Medulla oblongata (tissue), 1 donor: Measurements from ENCODE around the gene SLC15A4.
A peak's percentile ranks its signal among the peaks of the same experiment; 100 is the strongest.
"Not testable (repeated sequence)": the region's sequence is repeated elsewhere in the genome, so short reads cannot be mapped to it uniquely, and the experiment has no call there.

Experiments used
- DNase-seq: peaks from one replicate; pipeline ENCODE4 v3.0.0-alpha.2; 2015; ENCODE audit errors: extremely low spot score

The SLC15A4 gene

GRCh38 chr12:128844031-128844635, 20.4 kb upstream of the SLC15A4 start:
- no peak for DNase-seq

DNA sequence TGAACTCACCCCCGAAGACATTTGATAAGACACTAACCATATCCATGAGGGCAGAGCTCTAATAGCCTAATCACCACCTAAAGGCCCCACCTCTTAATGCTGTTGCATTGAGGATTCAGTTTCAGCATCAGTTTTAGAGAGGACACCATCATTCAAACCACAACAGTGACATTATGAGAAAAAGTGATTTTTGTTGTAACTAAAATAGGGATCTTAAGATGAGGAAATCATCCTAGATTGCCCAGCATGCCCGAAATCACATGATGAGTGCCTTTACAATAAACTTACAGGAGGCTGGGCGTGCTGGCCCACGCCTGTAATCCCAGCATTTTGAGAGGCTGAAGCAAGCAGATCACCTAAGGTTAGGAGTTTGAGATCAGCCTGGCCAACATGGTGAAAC, 19.8 kb upstream of the SLC15A4 start:
- no peak for DNase-seq

- DNase-seq: no peak
Measured at GRCh38 chr12:128842579-128842978, 18.8 kb upstream of the SLC15A4 start.

- DNase-seq: peak; percentile 81
Measured at GRCh38 chr12:128840862-128841468, 17.2 kb upstream of the SLC15A4 start.

DNA sequence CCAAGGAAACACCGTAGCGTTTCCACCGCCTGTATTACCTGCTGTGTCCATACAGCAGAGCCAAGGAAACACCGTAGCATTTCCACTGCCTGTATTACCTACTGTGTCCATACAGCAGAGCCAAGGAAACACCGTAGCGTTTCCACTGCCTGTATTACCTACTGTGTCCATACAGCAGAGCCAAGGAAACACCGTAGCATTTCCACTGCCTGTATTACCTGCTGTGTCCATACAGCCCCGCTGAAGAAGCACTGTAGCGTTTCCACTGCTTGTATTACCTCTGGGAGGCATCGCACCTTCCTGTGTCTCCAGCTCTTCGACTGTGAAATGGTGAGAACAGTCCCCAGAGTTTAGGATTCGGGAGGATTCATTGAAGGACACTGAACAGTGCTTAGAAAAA, 16.1 kb upstream of the SLC15A4 start:
- not testable (repeated sequence) for DNase-seq

GRCh38 chr12:128833418-128833817, 9.7 kb upstream of the SLC15A4 start:
- no peak for DNase-seq

GRCh38 chr12:128830505-128830893, 6.7 kb upstream of the SLC15A4 start:
- peak; percentile 25 for DNase-seq

DNA sequence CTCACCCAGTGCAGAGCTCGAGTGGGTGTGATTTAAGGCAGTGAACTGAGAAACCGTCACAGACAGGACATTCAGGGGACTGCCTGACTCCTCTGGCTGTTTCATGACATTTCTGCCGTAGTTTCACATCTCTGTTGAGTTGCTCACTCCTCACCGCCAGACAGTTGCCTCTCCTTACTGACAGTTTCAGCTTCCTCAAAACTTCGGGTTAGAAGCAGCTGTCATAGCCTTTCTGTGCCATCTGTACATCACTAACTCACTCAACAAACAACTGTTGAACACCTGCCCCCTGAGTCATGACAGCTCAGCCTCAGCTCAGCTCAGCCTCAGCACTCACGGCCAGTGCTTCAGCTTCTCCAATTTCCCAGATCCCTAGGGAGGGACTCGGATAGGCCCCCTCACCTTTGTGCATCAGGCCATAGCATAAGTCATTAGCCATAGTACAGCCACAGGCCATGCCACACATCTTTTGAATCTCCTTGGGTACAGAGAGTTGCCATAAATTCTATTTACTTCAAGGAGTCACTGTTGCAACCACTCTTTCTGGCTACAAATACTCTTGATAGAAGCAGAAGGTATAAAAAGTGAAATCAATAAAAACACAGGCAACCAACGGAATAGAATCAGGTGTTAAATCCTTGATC, 6.2 kb upstream of the SLC15A4 start:
- DNase-seq: peak; percentile 75

DNA sequence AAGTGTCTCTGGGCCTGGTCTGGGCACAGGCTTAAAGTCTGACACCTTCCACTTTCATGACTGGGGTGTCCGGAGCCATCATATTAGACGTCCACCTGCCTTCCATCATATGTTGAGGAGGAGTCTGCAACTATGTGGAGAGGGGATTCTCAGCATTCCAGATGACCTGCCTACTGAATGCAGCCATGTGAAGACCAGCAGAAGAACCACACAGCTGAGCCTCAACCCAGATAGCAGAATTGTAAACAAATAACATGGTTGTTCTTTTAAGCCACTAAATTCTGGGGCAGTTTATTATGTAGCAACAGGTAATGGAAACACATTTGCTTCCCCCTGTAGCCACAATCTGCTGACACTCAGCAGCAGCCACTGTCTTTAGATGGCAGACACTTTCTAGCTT, 4.0 kb upstream of the SLC15A4 start:
- no peak for DNase-seq

DNA sequence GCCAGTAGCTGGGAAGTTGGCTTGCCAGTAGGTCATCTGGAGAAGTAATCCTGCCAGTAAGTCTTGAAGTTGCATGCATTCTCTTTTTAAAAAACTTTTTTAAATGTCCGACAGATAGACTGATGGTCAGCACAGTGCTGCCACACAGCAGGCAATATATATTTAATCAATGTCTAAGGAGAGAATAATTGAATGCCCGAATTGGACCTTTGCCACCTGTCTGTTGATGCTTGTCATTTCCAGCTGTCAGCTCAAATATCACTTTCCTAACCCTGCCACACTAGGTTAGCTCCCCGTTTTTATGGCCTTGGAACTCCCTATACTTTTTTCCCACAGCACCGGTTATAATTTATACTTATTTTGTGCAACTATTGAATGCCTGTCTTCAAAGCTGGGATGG, 2.1 kb upstream of the SLC15A4 start:
- no peak for DNase-seq

DNA sequence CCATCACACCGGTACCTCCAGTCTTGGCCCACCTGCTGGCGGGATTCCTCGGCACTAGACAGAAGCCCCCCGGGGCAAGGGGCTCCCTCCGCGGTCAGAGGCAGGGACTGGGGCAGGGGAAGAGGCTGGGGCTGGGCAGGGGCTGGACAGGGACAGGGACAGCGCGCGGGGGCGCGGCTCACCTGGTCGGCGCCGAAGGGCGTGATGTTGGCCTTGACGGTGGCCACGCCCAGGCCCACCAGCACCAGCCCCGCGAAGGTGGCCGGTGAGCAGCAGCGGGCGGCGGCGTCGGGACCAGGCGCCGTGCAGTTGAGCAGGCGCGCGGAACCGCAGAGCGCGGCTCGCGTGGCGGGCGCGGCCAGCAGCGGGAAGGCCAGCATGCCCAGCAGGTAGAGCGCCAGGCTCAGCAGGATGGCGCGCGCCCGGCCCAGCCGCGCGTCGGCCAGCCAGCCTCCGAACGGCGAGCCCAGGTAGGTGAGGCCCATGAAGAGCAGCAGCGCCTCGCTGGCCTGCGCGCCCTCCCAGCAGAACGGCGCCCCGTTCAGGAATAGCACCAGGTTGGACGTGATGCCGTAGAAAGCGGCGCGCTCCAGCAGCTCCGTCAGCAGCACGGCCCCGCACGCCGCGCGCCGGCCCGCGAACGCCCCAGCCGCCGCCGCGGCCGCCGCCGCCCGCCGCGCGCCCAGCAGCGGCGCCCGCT, 392 bp downstream of the SLC15A4 start:
- no peak for DNase-seq

DNA sequence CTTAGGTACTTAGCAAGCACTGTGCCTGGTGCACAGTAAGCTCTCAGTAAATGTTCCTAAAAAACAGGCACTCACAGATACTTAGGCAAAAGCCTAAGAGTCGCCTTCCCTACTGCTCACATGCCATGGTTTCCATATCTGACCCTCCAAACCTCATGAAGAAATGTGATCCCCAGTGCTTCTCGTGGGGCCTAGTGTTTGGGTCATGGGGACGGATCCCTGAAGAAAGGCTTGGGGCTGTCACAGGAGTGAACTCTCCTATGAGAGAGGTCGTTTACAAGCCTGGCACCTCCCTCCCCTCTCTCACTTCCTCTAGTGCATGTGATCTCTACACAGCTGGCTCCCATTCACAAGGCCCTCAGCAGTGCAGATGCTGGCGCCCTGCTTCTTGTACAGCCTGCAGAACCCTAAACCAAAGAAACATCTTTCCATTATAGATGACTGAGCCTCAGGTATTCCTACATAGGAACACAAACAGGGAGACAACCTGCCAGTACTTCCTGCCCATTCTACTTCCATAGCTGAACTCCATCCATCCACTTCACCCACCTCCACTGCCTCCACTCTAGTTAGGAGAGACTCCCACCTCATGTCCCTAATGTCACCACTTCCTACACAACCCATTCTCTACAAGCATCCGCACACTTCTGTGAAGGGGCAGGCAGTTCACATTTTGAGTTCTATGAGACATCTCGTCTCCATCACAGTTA, 2.9 kb downstream of the SLC15A4 start:
- DNase-seq: peak; percentile 89

DNA sequence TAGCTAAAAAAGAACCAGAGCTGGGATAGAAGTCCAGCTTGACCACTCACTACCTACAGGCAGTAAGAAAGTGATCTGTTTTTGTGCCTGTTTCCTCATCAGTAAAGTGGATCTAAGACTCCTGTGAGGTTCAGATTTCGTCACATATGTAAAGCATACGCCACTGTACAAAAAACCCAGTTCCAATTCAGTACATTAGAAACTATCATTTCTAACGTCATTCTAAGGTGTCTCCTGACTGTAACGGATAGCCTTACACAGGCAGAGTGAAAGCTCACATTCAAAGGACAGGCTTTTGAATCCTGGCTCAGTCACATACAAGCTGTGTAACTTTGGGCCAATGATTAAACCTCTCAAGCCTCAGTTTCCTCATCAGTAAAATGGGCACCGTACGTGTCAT, 3.5 kb downstream of the SLC15A4 start:
- DNase-seq: no peak

GRCh38 chr12:128819293-128820144, 4.2 kb downstream of the SLC15A4 start:
- no peak for DNase-seq

DNA sequence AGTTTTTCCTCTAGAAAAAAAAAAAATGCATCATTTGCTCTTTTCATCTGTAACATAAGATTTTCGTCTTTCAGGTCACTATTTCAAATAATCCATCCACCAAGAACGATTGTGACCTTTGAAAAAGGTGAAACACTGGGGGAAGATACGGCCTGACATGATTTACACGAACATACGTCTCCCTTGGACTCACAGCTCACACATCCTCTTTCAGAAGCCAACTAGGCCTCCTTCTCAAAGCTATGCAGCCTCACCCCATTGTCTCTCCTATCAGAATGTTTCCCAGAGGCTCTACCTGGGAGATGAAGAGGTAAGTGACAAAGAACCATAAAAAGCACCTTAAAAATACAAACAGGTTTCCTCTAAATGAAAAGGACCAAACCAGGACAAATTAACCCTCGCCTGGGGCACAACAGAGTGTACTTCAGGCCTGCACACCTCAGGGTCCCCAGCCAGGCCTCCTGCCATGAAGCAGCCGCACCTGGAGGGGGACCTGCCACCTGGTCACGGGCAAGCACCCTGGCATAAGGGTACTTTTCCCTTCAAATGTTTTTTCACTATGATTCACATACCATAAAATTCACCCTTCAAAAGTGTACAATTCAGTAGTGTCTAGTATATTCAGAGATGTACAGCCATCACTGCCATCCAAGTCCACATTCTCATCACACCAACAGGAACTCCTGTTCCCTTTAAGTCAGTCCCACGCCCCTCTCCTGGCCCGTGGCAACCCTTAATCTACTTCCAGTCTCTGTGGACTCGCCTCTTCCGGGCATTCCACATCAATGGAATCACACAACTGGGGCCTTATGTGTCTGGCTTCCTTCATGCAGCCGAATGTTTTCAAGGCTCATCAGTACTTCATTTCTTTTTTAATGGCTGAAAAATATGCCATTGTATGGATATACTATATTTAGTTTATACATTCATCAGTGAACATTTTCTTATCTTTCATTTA, 5.4 kb downstream of the SLC15A4 start:
- DNase-seq: peak; percentile 49

GRCh38 chr12:128817111-128818015, 6.4 kb downstream of the SLC15A4 start:
- peak; percentile 86 for DNase-seq

DNA sequence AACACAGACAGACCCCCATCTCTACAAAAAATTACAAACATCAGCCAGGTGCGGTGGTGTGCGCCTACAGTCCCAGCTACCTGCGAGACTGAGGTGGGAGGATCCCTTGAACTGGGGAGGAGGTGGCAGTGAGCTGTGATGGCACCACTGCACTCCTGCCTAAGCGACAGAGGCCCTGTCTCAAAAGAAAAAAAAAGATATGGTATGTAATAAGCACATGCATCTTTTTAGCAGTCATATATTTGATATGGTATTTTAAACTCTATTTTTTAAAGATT, 7.2 kb downstream of the SLC15A4 start:
- DNase-seq: no peak

DNA sequence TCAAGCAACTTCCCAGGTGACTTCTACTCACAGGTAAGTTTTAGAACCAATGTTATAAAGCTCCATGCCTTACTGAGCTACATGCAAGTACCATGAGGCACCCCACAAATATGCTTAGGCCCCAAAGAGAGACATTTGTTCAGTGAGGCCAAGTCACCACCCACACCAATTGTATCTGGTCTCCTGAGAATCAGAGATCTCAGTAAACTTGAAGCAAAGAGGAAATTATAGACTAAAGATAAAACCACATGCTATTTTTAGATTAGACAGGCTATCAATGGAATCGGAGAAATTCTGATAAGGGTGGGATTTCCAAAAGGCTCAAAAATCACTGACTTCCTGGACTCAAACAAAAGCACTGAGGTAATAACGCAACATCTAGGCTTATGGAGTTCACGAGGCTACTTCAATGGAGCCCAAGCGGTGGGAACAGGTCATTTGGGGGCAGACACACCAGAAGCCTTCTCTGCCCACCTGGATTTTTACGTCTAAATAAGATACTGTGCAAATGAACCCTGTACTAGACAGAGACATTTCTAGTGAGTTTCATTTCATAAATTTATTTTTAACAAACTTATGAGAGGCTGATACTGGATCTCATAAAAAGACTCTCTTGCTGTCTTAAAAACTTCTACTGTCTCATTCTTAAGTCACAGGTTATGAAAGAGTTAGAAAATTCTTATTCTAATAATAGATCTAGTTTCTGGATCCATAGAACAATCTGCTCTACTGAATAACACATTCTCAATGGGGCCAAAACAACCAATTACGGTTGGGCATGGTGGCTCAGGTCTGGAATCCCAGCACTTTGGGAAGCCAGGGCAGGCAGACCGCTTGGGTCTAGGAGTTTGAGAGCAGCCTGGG, 7.7 kb downstream of the SLC15A4 start:
- no peak for DNase-seq
